Superior temporal gyrus (tissue), 1 donor: ENCODE data around the gene RAB3B.
"Not testable (repeated sequence)": the region's sequence is repeated elsewhere in the genome, so short reads cannot be mapped to it uniquely, and the experiment has no call there.

Experiments used
- DNase-seq: peaks from one replicate; pipeline ENCODE4 v3.0.0-alpha.2; 2016; ENCODE audit errors: extremely low spot score

RAB3B gene

DNA sequence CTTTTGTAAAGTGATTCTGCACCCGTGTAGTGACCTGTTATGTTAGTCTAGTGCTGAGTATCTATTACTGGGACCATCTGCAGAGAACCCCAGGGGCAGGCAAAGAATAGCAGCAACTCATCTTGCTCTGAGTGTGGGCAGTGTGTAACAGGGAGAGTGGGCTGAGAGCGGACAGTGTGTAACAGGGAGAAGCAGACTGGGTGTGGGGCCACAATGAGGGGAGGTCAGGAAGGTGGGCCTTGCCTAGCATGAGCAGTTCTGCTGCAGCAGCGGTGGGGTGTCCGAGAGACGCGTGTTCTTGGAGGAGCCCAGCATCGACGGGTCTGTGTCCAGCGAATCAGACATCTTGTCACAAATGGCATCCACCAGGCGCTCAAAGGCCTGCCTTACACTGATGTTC lies 70.8 kb downstream of the RAB3B start:
- DNase-seq, result no peak

- no peak for DNase-seq
Observed at GRCh38 chr1:51916587-51917405, 73.7 kb downstream of the RAB3B start.

GRCh38 chr1:51915951-51916350 lies 74.5 kb downstream of the RAB3B start:
- DNase-seq, result no peak

GRCh38 chr1:51912881-51913280 lies 77.6 kb downstream of the RAB3B start:
- no peak for DNase-seq

DNA sequence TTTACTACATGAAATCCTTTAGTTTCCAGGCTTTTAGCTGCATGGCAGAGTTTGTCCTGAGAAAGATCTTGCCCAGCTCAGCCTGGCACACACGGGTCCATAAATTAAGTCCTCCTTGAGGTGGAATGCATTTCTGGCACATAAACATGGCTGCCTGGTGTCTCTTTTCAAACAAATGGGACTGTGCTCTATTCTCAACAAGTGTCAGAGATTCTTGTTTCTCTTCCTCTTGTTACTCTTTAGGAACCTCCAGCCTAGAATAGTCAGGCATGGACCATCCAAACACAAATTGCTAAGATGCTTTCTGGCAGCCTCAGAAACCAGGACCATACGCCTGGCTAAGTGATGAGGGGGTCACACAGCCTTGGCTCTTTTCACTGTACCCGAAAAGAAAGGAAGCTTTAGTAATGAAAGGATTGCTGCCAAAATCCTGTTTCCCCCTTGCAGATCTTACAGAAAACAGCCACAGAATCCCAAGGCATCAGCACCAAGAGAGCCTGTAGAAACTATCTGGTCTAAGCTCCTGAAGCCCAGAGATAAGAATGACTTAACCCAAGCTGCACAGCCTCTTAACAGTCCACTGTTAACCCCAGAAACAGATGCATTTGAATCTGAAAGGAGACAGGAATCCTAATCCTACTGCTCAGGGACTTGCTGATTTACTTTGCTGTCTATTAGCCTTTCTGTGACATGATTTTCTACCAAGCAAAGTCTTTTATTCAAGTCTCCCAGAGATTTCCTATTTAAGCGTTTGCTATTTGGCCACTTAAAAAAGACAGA lies 80.1 kb downstream of the RAB3B start:
- no peak for DNase-seq

GRCh38 chr1:51908499-51908898 lies 82.0 kb downstream of the RAB3B start:
- no peak for DNase-seq

GRCh38 chr1:51907079-51907702 lies 83.3 kb downstream of the RAB3B start:
- DNase-seq, result no peak

DNA sequence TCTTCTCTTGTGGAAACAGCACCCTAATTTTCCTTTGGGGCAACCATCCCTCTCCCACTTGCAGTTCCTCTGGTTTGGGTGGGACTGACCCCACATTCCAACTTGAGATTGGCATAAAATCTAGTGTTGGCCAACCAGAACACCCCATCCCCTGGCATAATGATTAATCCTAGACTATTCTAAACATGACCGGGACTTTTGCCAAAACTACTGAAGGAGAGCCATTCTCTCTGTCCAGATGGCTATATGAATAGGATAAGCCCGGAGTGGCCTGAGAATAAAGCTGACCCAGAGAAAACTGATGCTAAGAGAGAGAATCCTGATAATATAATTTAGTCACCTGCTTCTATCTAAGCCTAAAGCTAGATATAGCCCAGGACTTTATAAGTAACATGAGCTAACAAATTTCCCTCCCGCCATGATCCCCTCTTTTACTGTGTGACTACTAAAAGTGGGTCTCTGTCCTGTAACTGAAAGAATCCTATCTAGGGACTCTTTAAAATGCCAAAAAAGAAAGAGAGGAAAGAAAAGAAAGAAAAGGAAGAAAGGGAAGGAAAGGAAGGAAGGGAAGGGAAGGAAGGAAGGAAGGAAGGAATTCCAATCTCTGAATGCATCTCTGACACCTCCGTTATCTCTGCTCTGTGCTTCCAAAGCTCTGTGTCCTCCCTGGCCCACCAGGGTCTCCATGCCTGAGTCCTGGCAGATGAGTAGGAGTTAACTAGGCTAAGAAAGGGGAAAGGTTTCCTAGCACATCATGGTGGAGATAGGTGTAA lies 84.0 kb downstream of the RAB3B start:
- DNase-seq, result peak; percentile 85

DNA sequence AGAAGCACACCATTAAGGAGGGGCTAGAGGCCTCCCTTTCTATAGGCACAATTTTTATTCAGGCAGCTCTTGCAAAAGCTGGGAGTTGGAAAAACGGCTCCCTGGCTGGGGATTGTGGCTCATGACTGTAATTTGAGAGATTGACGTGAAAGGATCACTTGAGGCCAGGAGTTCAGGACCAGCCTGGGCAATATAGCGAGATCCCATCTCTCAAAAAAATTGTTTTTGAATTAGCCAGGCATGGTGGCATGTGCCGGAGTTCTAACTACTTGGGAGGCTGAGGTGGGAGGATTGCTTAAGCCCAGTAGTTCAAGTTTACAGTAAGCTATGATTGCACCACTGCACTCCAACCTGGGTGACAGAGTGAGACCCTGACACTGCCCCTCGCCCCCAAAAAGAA lies 88.0 kb downstream of the RAB3B start:
- DNase-seq, result no peak

GRCh38 chr1:51901151-51901550 lies 89.3 kb downstream of the RAB3B start:
- no peak for DNase-seq

DNA sequence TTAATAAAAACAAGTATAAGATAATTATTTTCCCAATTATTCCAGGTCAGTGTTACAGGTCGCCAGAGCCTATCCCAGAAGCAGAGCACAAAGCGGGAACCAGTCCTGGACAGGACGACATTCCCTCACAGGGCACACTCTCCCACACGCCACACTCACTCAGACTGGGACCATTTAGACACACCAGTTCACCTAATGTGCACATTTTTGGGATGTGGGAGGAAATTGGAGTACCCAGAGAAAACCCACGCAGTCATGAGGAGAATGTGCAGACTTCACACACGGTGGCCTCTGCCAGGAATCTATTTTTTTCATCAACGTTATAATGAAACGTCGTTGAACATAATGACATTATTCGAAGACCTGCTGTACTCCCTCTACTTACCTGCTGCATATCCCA lies 91.5 kb downstream of the RAB3B start:
- no peak for DNase-seq

- no peak for DNase-seq
Observed at GRCh38 chr1:51898090-51898734, 92.3 kb downstream of the RAB3B start.

GRCh38 chr1:51897699-51898031 lies 92.8 kb downstream of the RAB3B start:
- DNase-seq, result no peak

DNA sequence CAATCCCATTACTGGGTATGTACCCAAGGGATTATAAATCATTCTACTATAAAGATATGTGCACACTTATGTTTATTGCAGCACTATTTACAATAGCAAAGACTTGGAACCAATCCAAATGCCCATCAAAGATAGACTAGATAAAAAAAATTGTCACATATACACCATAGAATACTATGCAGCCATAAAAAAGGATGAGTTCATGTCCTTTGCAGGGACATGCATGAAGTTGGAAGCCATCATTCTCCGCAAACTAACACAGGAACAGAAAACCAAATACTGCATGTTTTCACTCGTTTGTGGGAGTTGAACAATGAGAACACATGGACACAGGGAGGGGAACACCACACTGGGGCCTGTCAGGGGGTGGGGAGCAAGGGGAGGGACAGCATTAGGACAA lies 95.8 kb downstream of the RAB3B start:
- not testable (repeated sequence) for DNase-seq

DNA sequence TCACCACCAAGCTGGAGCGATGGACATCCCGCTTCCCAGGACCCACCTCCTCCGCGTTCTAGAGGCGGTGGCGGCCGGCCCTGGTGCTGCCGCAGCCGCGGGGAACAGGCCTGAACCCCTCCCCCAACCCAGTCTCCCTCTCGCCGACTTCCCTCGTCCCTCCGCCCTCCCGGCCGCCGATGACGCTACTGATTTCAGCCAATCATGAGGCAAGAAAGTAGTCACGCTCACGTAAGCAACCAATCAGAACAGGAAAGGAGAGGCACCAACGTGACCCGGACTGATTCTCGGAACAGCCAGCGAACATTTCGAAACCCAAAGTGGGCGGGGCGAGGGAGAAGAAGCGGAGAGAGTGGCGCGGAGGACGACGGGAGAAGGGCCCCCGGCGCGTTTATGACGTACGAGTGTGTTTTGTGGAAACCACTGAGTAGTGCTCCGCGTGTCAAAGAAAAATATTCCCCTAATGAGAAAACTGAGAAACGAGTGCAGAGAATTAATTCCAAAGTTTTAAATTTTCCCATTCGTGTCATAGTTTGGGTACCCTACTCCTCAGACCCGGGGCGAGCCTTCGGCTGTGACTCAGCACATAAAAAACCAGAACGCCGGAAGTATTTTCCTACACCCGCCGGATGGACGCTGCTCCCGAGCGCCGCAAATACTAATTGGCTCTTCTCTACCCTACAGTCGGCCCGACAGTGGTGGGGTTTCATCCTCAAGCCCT lies 111.7 kb downstream of the RAB3B start, which contains the start of gene NRDC:
Gene NRDC, minus strand, starts transcription at position 112 of the 721 bp plus-strand sequence. CDS start 112 bp downstream, outside the sequence.
- peak; percentile 100 for DNase-seq

DNA sequence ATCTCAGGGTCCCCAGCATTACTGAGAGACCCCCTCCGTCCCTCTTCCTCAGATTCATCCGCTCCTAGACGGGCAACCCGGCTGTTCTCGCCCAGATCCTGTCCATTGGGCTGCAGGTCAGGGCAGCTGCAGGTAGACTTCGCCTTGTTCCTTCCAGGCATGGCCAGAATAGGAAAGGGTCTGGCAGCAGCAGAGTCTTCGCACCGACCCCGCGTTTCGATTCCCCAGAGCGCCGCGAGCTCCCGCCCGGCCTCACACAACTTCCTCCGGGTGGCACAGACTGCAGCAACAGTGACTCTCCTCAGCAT lies 112.2 kb downstream of the RAB3B start:
- no peak for DNase-seq

DNA sequence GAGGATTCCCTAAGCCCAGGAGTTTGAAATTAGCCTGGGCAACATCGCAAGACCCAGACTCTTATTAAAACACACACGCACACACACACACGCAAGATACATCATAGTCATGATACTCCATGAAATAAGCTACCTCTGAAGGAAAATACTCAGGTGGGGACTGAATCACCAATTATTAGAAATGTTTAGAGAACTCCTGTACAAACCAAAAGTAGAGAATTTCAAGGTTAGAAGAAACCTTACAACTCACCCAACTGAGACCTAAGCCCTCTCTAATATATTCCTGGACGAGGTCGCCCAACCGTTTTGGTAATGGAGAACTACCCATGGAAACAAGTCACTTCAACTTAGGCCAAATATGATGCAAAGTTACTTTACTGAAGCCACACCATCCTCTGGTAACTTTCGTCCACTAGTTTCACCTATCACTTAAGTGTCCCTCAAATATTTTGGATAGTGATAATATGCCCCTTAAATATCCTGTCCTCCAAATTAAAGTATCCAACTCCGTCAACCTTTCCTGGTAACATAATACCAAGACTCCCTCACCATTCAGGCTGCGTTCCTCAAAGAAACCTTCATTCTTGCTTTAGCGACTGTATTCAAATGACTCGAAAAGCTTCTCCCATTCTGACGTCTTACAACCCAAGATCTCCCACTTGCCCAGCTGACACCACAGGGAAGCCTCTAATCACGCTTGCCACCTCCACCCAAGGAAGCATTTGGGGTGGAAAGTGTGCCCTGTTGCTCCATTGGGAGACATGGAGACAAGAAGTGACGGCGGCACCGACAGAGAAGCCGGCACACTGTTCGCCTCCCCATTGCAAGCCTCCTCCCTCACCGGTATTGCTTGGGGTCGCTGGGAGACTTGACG lies 112.8 kb downstream of the RAB3B start:
- DNase-seq, result no peak

DNA sequence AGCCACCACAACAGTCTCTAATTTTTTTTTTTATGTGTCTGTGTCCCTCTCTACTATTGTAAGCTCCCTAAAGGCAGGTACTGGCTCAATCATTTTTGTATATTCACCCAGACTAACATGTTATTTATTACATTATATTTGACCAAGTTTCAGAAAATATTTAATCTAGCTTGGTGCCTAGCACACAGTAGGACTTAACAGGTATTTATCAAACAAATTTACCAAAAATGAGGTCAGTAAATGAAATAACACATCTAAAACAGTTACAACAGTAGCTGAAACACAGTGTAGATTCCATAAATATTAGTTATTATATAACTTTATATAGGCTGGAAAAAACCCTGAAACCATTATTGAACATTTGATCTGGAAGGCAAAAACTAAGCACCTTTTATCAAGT lies 114.7 kb downstream of the RAB3B start:
- DNase-seq, result no peak

GRCh38 chr1:51875291-51875772 lies 115.2 kb downstream of the RAB3B start:
- DNase-seq, result no peak

DNA sequence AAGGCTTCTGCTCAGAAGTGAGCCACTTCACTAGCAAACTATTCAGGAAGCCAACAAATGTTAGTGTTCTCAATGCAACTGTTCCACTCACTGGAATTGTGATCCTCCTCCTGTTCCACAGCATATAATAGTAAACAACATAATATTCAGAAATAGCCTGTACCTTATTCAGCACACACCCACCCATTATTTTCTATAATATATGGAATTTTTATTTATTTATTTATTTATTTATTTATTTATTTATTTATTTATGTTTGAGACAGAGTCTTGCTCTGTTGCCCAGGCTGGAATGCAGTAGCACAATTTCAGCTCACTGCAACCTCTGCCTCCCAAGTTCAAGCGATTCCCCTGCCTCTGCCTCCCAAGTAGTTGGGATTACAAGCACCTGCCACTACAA lies 117.2 kb downstream of the RAB3B start:
- not testable (repeated sequence) for DNase-seq
